HepG2 (cell line): ENCODE results near the gene FILIP1. TPM values are rescaled to one million over a fixed set of nuclear protein-coding genes. Genes with fewer than 3 reads are reported as not detected.

Experiments used
- CREBL2 ChIP-seq: sonication (generic); formaldehyde crosslinking; IDR thresholded peaks from 2 replicates; pipeline ENCODE4 v1.8.1; 2023; ENCODE audit warnings: missing genetic modification reagents, mild to moderate bottlenecking, borderline replicate concordance
- ISX ChIP-seq: sonication (generic); formaldehyde crosslinking; conservative IDR thresholded peaks from 2 replicates; pipeline ENCODE4 v1.5.0; 2020; ENCODE audit warnings: missing genetic modification reagents
- LBX2 ChIP-seq: sonication (generic); formaldehyde crosslinking; IDR thresholded peaks from 2 replicates; pipeline ENCODE4 v1.5.0; 2020; ENCODE audit warnings: missing genetic modification reagents, mild to moderate bottlenecking, borderline replicate concordance
- NFAT5 ChIP-seq: sonication (generic); formaldehyde crosslinking; IDR thresholded peaks from 2 replicates; pipeline ENCODE4 v1.4.0; 2020; ENCODE audit warnings: missing genetic modification reagents
- PAX8 ChIP-seq: sonication (generic); formaldehyde crosslinking; IDR thresholded peaks from 2 replicates; pipeline ENCODE4 v1.8.0; 2022; ENCODE audit warnings: mild to moderate bottlenecking, missing genetic modification reagents, borderline replicate concordance
- PITX1 ChIP-seq: sonication (generic); formaldehyde crosslinking; IDR thresholded peaks from 2 replicates; pipeline ENCODE4 v1.5.1; 2020; ENCODE audit warnings: mild to moderate bottlenecking, missing genetic modification reagents
- RXRB ChIP-seq: IDR thresholded peaks from 2 replicates; pipeline ENCODE4 v1.6.1; 2016; ENCODE audit warnings: borderline replicate concordance, missing genetic modification reagents, missing compliant biosample characterization
- SNAPC4 ChIP-seq: sonication (generic); formaldehyde crosslinking; IDR thresholded peaks from 2 replicates; pipeline ENCODE4 v1.4.0; 2020; ENCODE audit warnings: mild to moderate bottlenecking, missing genetic modification reagents
- SOX6 ChIP-seq, 2 experiments: fragments of 450-650 bp in 1 of 2; sonication (generic) in 1 of 2; formaldehyde crosslinking in 1 of 2; IDR thresholded peaks; 2 replicates each; pipeline versions ENCODE4 v1.4.0 to v1.6.1; 2017 to 2020; ENCODE audit warnings: antibody characterized with exemption in 1 of 2, mild to moderate bottlenecking in 1 of 2, missing genetic modification reagents in 1 of 2
- SP2 ChIP-seq: sonication (generic); formaldehyde crosslinking; IDR thresholded peaks from 2 replicates; pipeline ENCODE4 v1.5.1; 2020; ENCODE audit warnings: mild to moderate bottlenecking, missing genetic modification reagents
- ZBTB20 ChIP-seq: sonication (generic); formaldehyde crosslinking; IDR thresholded peaks from 2 replicates; pipeline ENCODE4 v1.8.1; 2023; ENCODE audit warnings: missing genetic modification reagents, low read depth, mild to moderate bottlenecking, borderline replicate concordance
- ZMAT5 ChIP-seq: sonication (generic); formaldehyde crosslinking; IDR thresholded peaks from 2 replicates; pipeline ENCODE4 v1.5.0; 2020; ENCODE audit warnings: mild to moderate bottlenecking, low read depth, missing genetic modification reagents, borderline replicate concordance
- ZNF546 ChIP-seq: sonication (generic); formaldehyde crosslinking; conservative IDR thresholded peaks from 2 replicates; pipeline ENCODE4 v1.8.1; 2023; ENCODE audit warnings: mild to moderate bottlenecking, missing genetic modification reagents
- ZNF549 ChIP-seq: sonication (generic); formaldehyde crosslinking; IDR thresholded peaks from 2 replicates; pipeline ENCODE4 v1.5.0; 2020; ENCODE audit warnings: missing genetic modification reagents
- ZNF572 ChIP-seq: sonication (generic); formaldehyde crosslinking; IDR thresholded peaks from 2 replicates; pipeline ENCODE4 v1.5.1; 2020; ENCODE audit warnings: mild to moderate bottlenecking, missing genetic modification reagents
- ZNF615 ChIP-seq: sonication (generic); formaldehyde crosslinking; IDR thresholded peaks from 2 replicates; pipeline ENCODE4 v1.5.0; 2020; ENCODE audit warnings: mild to moderate bottlenecking, missing genetic modification reagents, borderline replicate concordance
- polyA plus RNA-seq, 8 experiments: library from polyadenylated mRNA; depleted of rRNA in 3 of 8; stranded (reverse) in 7 of 8; unstranded in 1 of 8; fragments of >200 nt; fragmentation: Illumina TruSeq in 4 of 8; extraction: Trizol in 4 of 8; gene quantifications; 2 replicates each; pipeline versions ENCODE4 v1.2.1 to v1.2.3, GENCODE V29; 2011 to 2016; ENCODE audit warnings: low read depth in 4 of 8, missing spikeins in 1 of 8, mixed read lengths in 1 of 8; ENCODE audit not compliant: insufficient read depth in 1 of 8
- total RNA-seq, 5 experiments: library from RNA; depleted of rRNA; stranded (reverse); fragments of >200 nt; fragmentation: Illumina TruSeq; extraction: Trizol; gene quantifications; 2 replicates each; pipeline ENCODE4 v1.2.3, GENCODE V29; 2016; ENCODE audit warnings: low read depth in 1 of 5

FILIP1 gene
- total and polyA plus RNA-seq, 2 of the 13 experiments (the other 11 are each of a cell fraction or from before 2014, with no cell fraction given), result not detected

GRCh38 chr6:75243333-75244062 lies 250.1 kb downstream of the FILIP1 start, which contains the start of gene COX7A2 (continued):
- no peak for TF ChIP-seq NFAT5
- no peak for TF ChIP-seq PAX8
- no peak; the same call in 1 of the 2 replicates for TF ChIP-seq ZBTB20 (CRISPR knock-in tag)
- no peak for TF ChIP-seq ZMAT5 (CRISPR knock-in tag)
- TF ChIP-seq SOX6 (IDR thresholded peaks at IDR 0.05), result no peak
- peak; percentile 76 for TF ChIP-seq SOX6 (CRISPR knock-in tag; IDR thresholded peaks at IDR 0.05)
- TF ChIP-seq ZNF572 (CRISPR knock-in tag), result no peak; the same call in 1 of the 2 replicates
- 0 out of 2 replicates have a peak, but pooled peaks have one; percentile 36 for TF ChIP-seq SNAPC4
- no peak for TF ChIP-seq ZNF615 (CRISPR knock-in tag)
- no peak; the same call in 1 of the 2 replicates for TF ChIP-seq SP2 (CRISPR knock-in tag)
- TF ChIP-seq PITX1 (CRISPR knock-in tag), result 0 out of 2 replicates have a peak, but pooled peaks have one; percentile 16
- no peak for TF ChIP-seq LBX2
- TF ChIP-seq ZNF546, result no peak
- TF ChIP-seq ZNF549 (CRISPR knock-in tag), result no peak
- peak; percentile 82 for TF ChIP-seq RXRB
- TF ChIP-seq ISX (CRISPR knock-in tag), result no peak
- TF ChIP-seq CREBL2 (CRISPR knock-in tag), result no peak
